ENCODE measurements around the gene ADAM19. TPM values are rescaled to one million over a fixed set of nuclear protein-coding genes. Genes with fewer than 3 reads are reported as not detected.

Gene ADAM19
- total RNA-seq, 1 experiment from 2014 or later, result 3.5 TPM

DNA sequence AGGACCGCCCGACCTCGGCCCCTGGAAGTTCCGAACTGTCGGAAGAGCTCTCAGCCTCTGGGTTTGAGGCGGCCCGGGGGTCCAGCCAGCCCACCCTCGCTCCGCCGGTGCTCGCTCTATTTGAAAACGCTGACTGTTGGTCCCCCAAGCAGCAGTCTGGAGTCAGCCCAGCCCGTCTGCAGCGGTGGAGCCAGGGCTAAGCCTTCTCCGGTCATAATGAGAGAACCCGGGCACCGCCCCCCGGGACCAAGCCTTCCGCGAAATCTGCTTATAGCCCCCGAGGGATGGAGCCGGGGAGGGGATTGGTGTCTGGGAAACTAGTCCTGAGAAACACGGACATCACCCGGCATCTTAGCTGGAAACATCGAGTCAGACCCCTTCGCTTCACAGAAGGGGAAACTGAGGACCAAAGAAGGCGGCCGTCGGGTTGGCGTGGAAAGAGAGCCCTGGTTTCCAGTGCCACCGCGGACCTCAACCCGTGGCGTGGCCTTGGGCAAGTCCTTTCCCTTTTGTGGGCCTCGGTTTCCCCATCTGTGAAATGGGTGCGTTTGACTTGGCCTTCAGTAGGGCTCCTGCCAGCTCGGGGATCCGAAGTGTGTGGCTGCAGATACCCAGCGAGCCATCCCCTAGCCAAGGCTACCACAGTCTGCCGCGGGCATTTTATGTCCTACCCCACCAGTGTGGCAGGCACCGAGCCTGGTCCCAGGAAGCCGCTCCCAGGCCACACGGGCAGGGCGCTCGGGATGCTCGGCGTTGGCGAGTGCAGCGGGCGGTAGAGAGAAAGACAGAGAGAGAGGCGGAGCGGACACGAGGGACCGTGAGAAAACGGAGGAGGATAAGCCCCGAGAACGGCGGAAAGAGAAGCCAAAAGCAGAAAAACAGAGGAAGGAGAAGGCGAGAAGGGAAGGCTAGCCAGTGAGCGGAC, 857 bp downstream of the ADAM19 start:
- peak; percentile 72 for ATAC-seq
- Histone ChIP-seq H3K4me1 (ENCODE audit: control insufficient read depth, insufficient read depth, low read length) (peaks cover 9% of the 10 kb centered on the region; the same call in 1 of the 2 replicates), H3K27ac (ENCODE audit: low read length) (no peak overlapping the region), H3K9me3 (ENCODE audit: control insufficient read depth, insufficient read depth, low read depth, low read length) (no peaks in the 10 kb centered on the region), H3K27me3 (ENCODE audit: control insufficient read depth, insufficient read depth, low read length) (peaks cover 6% of the 10 kb centered on the region; the same call in 1 of the 2 replicates), H3K36me3 (ENCODE audit: control insufficient read depth, insufficient read depth, low read length) (no peaks in the 10 kb centered on the region; the same call in 1 of the 2 replicates), H3K4me3 (ENCODE audit: low read depth in 2 of 2, low read length in 2 of 2) (peak overlapping the region; percentile 50 to 74)
- CTCF ChIA-PET, result no interaction called here
- in situ Hi-C loops (cut with HindIII; ENCODE audit: low pct_unique_long_range_greater_than_20kb, low sequenced_read_pairs) (no loop called here), intact Hi-C loops (cut with micrococcal nuclease; ENCODE audit: unreplicated experiment) (no loop called here)
- DNase-seq (ENCODE audit: low read depth, low spot score), result no peak
- no peak for TF ChIP-seq SIN3A (IDR thresholded peaks at IDR 0.05; ENCODE audit: borderline replicate concordance, insufficient read depth, low read depth, low read length)
- TF ChIP-seq CTCF (IDR thresholded peaks at IDR 0.05), result no peak
- TF ChIP-seq, protein P1, sequence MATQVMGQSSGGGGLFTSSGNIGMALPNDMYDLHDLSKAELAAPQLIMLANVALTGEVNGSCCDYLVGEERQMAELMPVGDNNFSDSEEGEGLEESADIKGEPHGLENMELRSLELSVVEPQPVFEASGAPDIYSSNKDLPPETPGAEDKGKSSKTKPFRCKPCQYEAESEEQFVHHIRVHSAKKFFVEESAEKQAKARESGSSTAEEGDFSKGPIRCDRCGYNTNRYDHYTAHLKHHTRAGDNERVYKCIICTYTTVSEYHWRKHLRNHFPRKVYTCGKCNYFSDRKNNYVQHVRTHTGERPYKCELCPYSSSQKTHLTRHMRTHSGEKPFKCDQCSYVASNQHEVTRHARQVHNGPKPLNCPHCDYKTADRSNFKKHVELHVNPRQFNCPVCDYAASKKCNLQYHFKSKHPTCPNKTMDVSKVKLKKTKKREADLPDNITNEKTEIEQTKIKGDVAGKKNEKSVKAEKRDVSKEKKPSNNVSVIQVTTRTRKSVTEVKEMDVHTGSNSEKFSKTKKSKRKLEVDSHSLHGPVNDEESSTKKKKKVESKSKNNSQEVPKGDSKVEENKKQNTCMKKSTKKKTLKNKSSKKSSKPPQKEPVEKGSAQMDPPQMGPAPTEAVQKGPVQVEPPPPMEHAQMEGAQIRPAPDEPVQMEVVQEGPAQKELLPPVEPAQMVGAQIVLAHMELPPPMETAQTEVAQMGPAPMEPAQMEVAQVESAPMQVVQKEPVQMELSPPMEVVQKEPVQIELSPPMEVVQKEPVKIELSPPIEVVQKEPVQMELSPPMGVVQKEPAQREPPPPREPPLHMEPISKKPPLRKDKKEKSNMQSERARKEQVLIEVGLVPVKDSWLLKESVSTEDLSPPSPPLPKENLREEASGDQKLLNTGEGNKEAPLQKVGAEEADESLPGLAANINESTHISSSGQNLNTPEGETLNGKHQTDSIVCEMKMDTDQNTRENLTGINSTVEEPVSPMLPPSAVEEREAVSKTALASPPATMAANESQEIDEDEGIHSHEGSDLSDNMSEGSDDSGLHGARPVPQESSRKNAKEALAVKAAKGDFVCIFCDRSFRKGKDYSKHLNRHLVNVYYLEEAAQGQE (IDR thresholded peaks at IDR 0.05; ENCODE audit: insufficient read depth in 1 of 2, low read depth in 2 of 2, low read length in 1 of 2), result no peak
- TF ChIP-seq TCF7L2 (IDR thresholded peaks at IDR 0.05; ENCODE audit: low read depth, low read length), result no peak
- no peak for TF ChIP-seq POLR2AphosphoS5 (IDR thresholded peaks at IDR 0.05; ENCODE audit: low read depth, low read length)
- POLR2A ChIA-PET, result no interaction called here
- BruUV-seq (replicated peaks), result no TSS peak

- Histone ChIP-seq H3K27me3 (ENCODE audit: control insufficient read depth, insufficient read depth, low read length) (peaks cover 6% of the 10 kb centered on the region; the same call in 1 of the 2 replicates), H3K4me1 (ENCODE audit: control insufficient read depth, insufficient read depth, low read length) (peaks cover 9% of the 10 kb centered on the region; the same call in 1 of the 2 replicates), H3K9me3 (ENCODE audit: control insufficient read depth, insufficient read depth, low read depth, low read length) (no peaks in the 10 kb centered on the region), H3K4me3 (ENCODE audit: low read depth in 2 of 2, low read length in 2 of 2) (no peak overlapping the region), H3K27ac (ENCODE audit: low read length) (no peak overlapping the region), H3K36me3 (ENCODE audit: control insufficient read depth, insufficient read depth, low read length) (no peaks in the 10 kb centered on the region; the same call in 1 of the 2 replicates)
- in situ Hi-C loops (cut with HindIII; ENCODE audit: low pct_unique_long_range_greater_than_20kb, low sequenced_read_pairs), result no loop called here
- POLR2A ChIA-PET, result no interaction called here
- TF ChIP-seq SIN3A (IDR thresholded peaks at IDR 0.05; ENCODE audit: borderline replicate concordance, insufficient read depth, low read depth, low read length), result no peak
- no peak for TF ChIP-seq CTCF (IDR thresholded peaks at IDR 0.05)
- TF ChIP-seq TCF7L2 (IDR thresholded peaks at IDR 0.05; ENCODE audit: low read depth, low read length), result no peak
- TF ChIP-seq POLR2AphosphoS5 (IDR thresholded peaks at IDR 0.05; ENCODE audit: low read depth, low read length), result no peak
- TF ChIP-seq, protein P1 (IDR thresholded peaks at IDR 0.05; ENCODE audit: insufficient read depth in 1 of 2, low read depth in 2 of 2, low read length in 1 of 2), result no peak
- no peak for DNase-seq (ENCODE audit: low read depth, low spot score)
- no peak for ATAC-seq
- intact Hi-C loops (cut with micrococcal nuclease; ENCODE audit: unreplicated experiment), result no loop called here
- BruUV-seq (replicated peaks), result no TSS peak
- CTCF ChIA-PET, result interaction anchor here (0.7 kb wide), 2 partner anchors 147 to 514 kb away, joined by 3 to 6 read pairs; no protein-coding TSS in a partner anchor
Observed at GRCh38 chr5:157571357-157571827, 4.2 kb downstream of the ADAM19 start.

All from Panc1 (cell line).